Fibroblast of skin of scalp (primary cell): ENCODE data around the gene CTRB2. TPM values are rescaled to one million over a fixed set of nuclear protein-coding genes. Genes with fewer than 3 reads are reported as not detected.

Experiments used
- DNase-seq: peaks from one replicate; pipeline ENCODE4 v3.0.0-alpha.2; 2013
- polyA plus RNA-seq, 2 experiments: library from polyadenylated mRNA; unstranded; fragments of 120-200 nt; gene quantifications; one replicate each; pipeline ENCODE4 v1.2.1, GENCODE V29; 2013; ENCODE audit not compliant: insufficient read length in 2 of 2

The CTRB2 gene
- polyA plus RNA-seq (2013, experiment 1 of 2; ENCODE audit: insufficient read length) = 0.14 TPM
- polyA plus RNA-seq (2013, experiment 2 of 2; ENCODE audit: insufficient read length) = not detected

DNA sequence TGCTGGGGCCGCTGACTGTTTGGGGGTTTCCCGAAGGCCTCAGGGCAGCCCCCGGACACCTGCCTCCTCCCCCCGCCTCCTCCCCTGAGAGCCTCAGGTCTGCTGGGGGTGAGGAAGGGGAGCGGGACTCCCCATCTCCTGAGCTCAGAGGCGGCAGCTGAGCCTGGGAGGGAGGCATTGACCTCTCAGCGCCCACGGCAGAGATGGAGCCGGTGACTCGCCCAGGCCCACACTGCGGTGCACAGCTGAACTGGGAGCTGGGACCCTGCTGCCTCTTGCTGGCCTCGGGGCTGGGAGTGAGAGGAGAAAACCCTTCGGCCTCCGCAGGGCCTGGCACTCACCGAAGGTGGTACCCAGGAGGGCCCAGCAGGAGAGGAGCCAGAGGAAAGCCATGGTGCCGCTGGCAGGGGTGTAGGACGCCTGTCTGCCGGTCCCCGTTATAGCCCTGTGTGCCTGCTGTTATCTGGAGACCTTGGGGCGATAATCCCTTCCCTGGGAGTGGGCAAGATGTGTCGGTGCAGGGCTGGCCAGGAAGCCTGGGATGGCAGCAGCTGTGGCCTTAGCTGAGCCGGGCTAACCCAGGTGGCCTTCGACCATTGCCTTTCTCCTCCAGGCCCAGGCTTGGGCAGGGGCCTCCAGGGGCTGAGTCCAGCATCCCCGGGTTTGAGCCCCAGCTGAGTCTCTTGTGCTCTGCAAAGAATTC, at the start of gene CTRB2:
Gene CTRB2 (minus strand): TSS at position 413 of the 703 bp plus-strand sequence. CDS start 20 bp downstream, at position 393.
- no peak for DNase-seq

DNA sequence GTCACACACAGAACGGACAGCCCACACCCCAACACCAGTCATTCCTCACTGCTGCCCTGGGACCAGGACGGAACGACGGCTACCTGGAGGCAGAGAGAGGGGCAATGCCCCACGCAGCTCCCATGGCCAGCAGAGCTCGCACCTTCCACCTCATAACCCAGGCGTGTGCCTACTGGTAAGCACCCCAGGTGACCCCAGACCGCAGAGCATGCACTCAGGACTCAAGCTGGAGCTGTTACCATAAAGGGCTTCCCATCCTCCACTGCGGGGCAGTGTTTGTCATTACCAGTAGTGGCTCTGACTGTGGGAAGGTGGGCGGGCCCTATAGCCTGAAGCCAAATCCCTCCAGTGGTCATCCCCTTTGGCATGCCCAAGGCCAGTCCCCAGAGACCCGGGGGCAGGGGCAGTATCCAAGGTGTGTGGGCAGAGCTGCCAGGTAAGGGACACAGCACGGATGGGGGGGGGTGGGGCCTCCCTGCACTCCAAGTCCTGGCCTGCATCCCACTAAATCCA, 49.2 kb upstream of the CTRB2 start:
- no peak for DNase-seq

DNA sequence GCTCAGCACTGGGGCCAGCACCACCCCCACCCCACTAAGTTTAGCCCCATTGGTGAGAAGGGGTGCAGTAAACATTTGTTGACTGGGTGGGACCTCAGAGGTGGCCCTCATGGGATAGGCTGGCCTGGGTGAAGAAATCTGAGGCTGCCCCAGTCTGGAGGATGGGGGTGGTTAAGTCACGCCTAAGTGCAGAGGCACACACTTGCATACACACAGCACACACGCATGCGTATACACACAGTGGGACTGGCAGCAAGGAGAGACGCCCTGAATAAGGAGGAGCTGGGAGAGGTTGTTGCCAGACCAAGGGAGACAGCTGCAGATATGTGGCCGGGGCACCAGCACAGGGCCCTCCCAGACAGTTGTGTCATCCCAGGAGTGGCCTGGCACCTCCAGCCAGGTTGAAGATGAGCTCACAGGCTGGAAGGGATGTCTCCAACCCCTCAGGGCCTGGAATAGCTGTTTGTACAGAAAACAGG, 47.4 kb upstream of the CTRB2 start:
- peak; percentile 85 for DNase-seq

DNA sequence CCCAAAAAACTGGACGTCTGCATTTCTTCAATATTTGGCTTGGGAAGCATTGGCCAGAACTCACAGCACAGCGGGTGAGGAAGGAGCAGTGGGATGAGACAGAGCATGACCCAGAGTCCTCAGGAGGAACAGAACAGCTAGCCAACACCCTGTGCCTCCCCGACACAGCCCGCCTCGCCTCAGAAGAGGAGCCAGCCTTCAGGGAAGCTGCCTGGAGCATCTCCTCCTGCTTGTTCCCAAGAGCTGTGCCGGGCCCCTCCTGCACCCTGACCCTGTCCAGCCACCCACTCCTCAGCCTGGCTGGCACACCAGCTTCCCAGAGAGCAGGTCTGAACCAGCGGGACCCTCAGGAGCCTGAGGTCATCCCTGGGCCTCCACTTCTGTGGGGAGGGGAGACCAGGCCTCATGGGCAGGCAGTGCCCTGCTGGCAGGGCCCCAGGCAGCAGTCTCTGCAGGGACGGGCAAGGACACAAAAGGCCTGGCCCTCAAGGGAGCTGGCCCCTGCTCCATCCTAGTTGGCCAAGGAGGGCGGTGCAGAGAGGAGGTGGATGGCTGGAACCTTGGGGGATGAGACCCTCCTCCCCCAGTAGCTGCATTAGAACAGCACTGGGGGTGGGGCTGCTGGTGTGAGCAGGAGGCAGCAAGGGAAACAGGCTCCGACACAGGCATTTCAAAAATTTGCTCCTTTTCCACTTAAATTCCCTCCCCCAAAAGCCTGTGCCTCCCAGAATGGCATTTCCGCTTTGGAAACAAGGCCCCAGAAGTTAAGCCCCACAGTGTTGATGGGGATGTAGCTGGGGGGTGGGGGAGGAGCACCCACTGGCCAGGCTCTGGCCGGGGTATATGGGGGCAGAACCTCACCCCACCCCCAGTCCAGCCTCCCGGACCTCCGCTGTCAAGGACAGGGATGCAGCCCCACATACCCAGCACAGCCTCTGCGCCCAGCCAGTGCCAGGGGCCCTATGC, 46.3 kb upstream of the CTRB2 start:
- DNase-seq = peak; percentile 95

DNA sequence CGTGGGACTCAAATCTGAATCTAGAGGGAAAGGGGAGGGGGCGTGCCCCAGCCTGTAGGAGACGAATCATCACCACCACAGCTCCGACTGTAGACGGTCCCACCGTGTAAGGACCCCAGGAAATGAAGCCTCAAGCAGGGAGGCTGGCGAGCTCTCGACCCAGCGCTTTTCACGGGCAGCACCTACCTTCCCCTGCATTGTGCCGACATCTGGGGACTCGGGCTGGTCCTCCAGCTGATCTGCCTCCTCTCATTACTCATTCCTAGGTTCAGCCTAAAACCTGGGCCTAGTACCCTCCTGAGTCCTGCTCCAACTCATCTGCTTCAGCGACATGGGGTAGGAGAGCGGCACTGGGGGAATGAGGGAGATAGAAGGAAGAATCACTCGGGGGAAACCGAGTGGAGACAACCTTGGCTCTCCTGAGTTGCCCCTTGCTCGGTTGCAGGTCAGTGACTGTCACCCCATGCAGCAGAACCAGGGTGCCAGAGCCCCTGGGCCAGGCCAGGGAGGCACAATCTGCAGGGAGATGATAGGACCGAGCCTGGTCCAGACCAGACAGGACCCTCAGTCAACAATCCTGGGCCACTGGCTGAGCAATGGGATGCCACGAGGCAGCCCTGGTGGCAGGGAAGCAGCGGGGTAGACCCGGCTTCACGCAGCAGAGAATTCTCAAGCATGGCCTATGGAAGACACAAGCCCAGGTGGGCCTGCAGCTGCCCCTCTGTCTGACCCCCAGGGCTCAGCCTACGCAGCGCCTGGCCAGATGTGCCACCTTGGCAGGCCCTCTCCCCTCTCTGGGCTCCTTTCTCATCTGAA, 45.3 kb upstream of the CTRB2 start:
- DNase-seq = no peak

DNA sequence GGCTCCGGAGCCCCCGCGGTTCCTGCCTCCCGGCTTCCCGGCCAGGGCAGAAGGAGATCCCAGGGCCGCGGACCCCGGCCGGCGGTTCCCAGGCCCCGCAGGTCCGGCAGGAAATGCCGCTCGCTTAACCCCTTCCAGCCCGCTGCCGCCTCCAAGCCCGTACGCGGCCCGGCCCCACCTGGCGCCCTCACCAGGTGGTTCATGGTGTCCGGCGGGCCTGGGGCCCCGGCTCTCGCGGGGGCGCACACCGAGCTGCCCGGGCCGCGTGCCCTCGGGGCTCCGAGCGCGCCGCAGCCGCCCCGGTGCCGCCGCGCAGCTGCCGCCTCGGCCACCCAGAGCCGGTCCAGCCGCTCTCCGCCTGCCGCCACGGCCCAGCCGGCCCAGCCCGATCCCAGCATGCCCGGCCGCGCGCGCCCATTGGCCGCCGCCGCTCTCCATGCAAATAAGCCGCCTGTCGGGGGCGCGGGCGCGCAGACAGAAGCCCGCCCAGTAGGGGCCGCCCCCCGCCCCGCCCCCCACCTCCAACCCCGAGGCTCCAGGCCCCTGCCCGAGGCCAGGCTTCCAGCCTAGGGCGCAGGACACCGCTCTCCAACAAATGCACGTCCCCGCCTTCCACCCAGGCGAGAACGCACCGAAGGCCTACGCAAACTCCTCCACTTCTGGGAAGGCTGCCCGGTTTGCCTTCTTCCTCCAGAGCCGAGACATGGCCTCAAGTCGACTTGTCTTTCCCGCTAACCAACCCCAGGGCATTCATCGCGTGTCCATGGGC, 44.5 kb upstream of the CTRB2 start, which contains the start of gene BCAR1:
Gene BCAR1 (minus strand): TSS at position 345 of the 769 bp plus-strand sequence. CDS start 142 bp downstream, at position 203.
- DNase-seq = peak; percentile 93

DNA sequence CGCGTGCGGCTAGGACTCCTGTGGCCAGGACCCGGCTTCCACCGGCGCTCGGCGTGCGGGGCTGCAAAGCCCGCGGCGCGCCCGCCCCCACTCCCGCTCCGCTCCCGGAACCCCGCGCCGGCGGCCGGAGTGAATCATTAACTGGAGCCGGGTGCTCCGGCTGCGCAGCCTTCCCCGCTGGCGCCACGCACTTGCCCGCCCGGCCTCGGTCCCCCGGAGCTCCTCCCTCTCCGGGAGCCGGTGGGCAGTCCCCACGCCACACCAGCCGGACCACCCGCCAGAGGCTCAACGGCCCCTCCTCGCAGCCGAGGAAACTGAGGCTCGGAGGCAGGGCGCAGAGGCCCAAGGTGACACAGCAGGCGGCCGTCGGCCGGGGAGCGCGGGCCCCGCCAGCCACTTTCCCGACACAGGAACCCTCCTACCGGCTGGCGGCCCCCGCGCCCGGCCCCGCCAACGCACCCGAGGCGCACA, 43.9 kb upstream of the CTRB2 start:
- no peak for DNase-seq

DNA sequence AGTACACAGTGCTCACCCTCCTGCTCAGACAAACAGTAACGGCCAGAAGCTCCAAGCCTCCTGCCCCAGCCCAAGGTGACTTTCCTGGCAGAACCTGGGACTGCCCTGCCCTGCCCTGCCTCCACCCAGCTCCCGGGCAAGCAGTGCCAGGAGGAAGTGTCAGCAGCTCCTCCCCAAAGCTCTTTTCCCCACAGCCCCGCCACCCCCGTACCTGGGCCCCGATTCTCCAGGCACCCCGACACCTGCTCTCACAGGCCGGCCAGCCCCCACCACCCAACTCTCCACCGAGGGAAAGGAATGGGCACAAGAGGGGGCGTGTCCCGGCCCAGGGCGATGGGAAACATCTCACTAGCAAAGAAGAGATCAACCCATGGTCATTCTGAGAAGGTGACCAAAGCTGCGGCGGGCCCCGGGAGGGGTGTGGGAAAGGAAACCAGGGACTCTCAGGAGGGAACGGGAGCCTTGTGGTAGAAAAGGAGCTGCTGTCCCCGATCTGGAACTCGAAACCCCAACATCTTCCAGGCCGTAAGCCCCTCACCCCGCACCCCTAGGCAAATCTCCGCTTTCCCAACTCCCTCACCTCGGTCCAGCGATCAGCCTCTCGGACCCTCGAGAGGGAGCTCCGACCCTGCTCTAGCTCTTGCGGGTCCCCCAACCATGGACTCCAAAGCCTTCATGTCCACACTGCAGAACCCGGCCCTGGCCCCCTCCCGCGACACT, 43.3 kb upstream of the CTRB2 start:
- DNase-seq = no peak

DNA sequence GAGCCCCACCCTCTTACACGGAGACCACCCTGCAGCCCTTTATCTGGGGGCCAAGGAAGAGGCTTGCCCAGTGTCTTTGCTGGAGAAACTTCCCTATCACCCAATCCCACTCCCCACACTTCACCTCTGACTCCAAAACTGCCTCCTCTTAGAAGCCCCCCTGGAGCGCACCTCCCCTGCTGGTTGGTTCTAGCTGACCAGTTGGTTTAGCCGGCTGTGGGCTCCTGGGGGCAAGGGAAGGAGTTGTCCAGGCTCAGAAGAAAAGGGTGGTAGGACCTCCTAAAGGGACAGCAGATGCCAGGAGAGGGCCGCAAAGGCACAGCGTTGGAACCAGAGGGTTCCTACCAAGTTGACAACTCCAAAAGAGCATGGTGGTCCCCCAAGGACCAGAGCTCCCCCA, 42.5 kb upstream of the CTRB2 start:
- DNase-seq = no peak

DNA sequence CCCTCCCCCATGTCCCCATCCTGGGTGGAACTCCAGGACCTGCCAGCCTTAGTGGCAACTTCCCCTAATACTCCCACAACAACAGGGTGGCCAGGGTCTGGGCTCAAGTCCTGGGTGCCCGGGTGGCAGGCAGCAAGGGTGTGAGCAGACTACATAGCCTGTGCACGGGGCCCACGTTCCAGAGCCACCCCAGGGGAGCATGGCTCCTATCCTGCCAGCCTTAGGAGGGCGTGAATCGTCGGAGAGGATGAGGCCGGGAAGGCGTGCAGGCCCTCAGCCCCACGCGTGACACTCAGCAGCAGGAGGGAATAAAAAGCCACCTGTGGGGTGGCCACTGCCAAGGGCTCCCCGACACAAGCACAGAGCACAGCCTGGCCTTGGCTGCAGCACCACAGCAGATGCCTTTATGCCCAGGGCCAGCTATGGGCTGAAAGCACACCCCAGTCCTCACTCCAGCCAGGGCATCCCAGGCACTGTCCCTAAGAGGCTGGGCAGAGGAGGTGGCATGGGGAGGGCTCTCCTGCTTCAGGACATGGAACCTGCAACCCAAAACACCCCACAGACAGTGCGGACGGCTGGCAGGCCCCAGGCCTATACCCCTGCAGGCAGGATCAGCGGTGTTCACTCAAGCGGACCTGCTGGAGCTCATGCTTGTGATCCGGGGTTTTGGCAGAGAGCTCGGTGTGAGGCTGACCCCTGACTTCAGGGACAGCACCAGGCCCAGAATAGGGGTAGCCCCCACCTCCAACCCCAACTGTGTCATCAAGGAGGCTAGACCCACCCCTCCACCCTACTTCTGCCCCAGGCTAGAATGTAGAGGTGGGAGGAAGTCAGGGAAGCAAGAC, 41.8 kb upstream of the CTRB2 start:
- DNase-seq = no peak

DNA sequence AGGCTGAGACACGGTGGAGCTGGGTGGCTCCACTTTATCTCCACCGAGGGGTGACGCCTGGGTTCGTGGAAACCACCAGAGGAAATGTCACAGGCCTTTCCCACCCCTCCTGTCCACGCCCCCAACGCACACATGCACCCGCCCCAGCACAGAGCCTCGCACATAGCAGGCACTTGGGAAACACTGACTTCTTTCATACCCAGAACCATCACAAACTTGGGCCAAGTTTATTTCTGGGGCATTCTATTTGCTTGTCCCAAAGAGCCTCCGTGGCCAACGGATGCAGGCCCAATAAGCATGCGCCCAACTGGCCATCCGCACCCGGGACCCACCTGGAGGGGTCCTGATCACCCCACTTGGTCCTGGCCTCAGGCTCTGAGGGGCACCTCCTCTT, 41.2 kb upstream of the CTRB2 start:
- no peak for DNase-seq

DNA sequence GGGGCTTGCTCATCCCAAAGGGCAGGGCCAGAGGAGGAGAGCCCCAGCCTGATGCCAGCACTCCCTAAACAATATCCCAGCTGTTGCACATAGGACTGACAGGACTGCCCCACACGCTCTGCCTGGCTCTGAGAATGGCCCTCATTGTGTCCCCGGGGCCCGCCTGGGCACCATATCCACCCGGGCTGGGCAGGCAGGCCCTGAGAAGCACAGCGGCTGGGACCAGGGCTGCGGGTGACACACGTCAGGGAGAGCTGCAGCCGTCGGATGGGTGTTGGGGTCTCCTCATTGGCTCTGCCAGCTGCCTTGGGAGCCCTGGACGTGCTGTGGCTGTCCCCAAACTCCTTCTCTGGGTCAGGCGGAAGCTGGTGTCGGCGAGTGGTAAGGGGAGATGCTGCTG, 40.3 kb upstream of the CTRB2 start:
- DNase-seq = no peak

DNA sequence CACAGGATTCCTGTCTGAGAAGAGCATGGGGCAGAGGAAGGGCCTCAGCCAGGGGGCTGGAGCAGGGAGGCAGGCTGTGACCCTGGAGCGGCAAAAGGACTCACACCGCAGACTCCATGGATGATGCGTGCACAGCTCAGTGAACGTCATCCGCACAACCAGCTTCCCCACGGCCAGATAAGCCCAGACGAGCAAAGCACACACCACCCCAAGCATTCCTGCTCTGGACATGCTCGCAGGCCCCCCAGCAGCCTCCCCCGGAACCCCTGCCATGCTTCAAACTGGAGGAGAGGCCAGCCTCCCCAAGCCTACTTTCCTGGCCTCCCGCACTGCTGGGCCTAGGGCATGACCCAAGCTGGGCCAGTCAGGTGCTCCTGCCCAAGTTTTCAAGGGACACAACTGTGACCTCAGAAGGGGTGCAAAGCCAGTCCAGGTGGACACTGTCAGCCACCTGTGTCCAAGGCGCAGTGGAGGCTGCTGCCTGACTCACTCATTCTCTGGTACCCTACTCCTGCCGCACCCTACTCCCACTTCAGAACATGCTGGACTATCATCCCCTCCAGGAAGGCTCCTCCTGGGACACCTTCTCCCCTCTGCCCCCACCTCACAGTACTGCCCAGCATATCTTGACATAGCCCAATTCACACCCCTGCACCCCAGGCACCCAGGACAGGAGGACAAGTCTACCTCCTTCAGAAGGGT, 39.7 kb upstream of the CTRB2 start:
- no peak for DNase-seq

DNA sequence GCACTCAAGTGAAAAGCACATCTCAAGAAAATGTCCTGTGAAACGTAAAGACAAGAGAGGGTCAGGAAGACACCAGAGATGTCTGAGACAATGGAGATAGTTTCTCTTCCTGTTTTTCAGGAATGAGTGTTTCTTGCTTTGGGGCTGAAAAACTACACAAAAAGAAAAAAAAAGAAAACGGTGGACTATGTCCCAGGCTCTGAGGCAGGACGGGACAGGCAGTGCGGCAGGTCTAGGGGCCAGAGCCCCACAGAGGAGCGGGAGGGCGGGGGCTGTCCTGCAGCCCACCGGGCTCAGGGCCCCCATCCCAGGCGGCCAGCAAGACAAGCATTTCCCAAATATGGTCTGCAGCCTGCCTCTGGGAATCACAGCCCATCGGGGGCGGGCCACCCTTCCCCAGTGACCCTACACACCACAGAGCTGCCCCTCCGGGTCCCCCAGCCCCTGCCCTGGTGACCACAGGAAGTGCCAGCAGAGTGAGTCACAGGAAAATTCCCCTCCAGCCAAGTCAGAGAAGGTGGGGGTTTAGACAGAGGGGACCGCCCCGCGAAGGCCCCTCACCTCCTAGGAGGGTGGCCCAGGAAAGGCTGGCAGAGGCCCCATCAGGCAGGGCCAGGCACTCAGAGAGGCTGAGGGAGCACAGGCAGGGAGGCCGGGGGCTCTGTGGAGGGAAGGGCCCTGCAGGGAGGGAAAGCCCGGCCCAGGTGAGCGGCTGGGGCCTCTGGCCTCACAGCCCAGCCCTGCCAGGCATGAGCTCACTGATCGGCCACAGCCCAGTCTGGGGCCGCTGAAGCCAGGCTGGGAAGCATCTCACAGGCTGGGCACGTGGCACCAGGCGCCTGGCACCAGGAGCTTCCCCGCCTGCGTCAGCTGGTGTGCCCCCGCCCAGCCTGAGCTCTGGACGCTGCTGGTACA, 38.1 kb upstream of the CTRB2 start:
- peak; percentile 98 for DNase-seq

DNA sequence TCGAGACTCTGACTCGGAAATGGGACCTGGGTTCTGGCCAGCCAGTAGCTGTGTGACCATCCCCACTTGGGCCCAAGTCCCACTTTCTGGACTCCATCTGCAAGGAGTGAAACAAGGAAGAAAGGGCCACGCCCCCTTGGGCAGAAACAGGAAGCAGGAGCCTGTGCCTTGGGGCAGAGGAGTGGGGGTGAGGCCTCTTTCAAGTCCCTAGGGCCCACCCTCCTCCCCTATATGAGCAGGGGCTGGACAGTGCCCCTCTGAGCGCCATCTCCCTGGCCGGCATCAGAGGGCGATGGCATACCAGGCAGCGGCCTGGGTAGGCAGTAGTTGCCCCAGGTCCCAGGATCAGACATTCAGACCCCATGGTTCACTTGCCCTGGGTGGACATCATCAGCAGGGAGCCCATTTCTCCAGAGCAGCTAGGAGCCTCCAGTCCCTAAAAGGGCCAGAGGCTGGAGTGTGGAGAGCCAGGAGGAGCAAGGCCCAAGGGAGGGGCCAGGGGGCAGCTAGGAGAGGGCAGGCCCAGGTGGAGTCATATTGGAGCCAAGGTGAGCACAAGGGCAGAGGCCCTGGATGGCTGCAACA, 37.4 kb upstream of the CTRB2 start:
- peak; percentile 60 for DNase-seq

DNA sequence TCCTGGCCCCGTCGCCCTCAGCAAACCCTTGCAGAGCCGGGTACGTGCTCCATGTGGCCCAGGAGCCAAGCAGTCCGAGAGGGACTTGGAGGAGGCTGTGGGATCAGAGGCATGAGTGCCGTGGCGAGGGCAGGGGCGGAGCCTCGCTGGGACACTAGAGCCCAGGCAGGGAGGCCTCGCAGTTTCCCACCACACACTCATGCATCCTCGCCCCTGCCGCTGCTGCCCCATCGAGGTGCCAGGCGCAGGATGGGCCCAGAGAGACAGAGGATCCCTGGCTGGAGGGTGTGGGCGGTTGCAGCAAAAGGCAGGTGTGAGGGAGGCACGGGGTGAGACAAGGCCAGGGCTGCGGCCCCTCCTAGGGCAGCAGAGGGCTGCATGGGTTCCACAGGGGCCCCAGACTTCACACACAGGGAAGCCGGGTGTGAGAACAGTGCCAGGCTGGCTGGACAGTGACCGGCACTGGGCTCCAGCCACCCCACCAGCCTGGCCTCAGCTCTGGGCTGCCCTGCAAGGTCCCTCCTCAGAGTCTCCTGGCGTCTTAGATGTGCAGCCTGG, 36.8 kb upstream of the CTRB2 start:
- no peak for DNase-seq
